CD4-positive, alpha-beta T cell treated with Interleukin-6 at 100 ng/mL for 8 hours (primary cell): ENCODE measurements around the gene FHIT.

Source experiments
- DNase-seq: peaks from one replicate; pipeline ENCODE4 v3.0.0-alpha.2; 2020; ENCODE audit warnings: mixed read lengths, low spot score

The FHIT gene

DNA sequence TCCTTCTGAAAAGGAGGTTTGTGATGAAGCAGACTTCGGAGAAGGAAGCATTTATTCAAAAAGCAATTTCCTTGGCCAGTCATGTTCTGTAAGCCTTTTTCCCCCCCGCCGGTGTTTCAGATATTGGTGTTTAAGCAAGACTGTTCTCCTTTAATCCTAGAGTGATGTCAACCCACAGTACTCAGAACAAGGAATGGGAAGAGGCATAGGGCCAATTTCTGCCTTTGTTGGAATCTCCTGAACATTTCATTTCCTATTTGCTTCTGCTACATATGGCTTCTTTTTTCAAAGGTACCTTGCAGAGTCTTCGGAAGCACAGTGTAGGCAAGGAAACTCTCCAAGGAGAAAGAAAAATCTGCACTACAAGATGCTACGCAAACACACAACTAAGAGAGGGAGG, 1488.3 kb downstream of the FHIT start:
- DNase-seq: no peak

DNA sequence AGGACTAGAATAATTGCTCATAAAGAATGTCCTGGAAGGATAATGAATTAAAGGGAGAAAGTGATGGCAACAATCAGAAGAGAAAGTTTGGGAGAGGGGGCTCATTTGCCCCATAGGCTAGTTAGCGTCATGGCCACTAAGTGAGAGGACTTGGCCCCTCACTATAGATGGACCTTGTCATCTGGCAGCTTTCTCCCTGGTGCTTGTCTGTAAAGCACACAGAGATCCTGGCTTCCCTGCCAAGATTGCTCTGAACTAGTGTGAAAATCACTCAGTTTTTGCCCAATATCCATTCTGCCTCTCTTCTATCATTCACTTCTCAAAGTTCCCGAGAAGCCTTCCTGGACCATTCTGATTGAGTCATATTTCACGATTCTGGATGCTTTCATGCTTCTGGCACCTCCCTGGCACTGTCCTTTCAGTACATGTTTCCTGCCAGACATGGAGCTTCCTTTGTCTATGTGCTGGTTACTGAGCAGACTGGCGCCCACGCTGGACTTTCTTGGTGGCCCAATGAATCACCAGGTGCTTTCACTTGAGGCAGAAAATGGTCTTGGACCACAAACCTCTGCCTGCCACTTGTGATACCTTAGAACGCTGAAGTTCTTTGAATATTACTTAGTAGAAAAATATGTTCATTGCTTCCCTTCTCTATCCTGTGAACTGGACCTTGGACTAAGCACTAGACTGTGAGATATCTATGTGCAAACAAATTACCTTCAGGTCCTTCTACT, 1491.8 kb downstream of the FHIT start:
- DNase-seq: no peak

DNA sequence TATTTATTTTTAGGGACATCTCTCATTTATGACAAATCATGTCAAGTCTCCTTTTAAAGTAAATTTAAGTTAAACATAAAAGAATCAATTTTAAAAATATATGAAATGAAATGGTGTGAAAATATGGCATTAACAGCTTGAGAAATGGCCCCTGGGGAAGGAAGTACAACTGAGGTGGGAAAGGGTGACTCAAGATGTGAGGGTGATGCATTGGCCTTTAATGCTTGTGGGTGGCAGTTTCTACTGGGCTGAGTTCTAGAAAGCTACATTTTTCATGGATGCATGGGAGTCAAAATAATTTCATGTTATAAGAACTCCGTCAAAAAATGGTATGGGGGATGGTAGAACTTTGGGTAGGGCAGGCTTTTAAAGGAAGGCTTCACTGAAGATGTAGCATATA, 1492.6 kb downstream of the FHIT start:
- no peak for DNase-seq

GRCh38 chr3:59756934-59757333, 1494.3 kb downstream of the FHIT start:
- no peak for DNase-seq

GRCh38 chr3:59754456-59755129, 1496.7 kb downstream of the FHIT start:
- no peak for DNase-seq

DNA sequence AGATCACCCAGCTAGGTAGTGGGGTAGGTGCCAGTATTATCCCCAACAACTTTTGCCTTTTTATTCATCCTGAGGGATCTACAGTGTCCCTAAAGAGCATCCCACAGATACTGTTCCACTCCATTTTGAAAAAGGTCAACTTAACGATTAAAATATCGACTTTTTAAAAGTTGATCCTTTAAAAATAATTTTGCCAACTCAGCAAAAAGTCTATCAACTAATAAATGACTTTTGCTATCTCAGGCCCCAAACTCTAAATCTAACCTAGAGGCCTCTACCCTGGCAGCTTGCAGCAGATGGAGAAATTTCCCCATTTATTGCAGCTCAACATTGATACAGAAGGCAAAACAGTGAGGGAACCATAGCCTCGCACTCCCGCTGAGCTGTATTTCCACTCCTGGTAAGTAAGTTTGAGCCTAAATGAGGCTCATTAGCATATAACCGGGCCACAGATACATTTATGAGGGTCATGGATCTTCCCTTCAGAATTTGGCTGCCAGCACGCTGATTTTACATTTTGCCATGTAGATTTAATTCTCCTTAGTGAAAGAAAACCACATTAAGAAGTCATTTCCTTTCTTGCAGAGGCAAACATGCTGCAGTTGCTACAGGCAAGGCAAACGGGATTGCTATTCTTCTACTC, 1497.3 kb downstream of the FHIT start:
- DNase-seq: no peak

GRCh38 chr3:59752925-59753324, 1498.3 kb downstream of the FHIT start:
- DNase-seq: no peak

- DNase-seq: no peak
Observed at GRCh38 chr3:59751606-59752005, 1499.6 kb downstream of the FHIT start.

DNA sequence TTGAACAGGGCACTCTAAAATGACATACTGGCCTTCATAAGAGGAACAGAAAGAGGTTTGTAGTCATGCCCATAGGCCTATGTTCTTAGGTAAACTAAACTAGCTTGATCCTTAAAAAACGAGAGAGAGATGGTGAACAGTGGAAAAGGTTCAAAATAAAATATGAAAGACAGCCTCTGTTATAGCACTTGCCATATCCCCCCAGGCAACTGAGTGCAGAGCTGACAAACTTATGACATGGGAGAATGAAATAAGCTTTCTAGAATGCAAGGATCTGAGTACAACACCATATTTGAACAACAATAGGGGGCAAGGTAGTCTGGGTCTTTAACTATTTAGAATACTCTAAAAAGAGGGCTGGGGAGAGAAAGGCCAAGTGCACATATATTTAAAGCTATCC, 1500.9 kb downstream of the FHIT start:
- no peak for DNase-seq

DNA sequence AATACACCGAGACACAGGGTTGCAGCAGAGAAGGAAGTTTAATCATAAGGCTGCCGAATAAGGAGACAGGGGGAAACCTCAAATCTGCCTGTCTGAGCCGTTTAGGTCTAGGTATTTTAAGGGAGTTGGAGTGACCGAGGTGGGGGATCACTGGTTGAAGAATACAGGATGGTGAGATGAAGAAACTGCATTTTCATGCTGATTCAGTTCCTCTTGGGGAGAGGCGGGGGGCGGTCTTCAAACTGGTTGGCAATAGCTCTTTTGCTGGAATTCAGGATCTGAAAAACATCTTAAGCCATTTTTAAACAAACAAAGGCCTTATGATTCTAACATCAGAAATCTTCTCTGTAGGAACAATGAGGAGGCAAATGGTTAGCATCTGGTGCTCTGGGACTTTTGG, 1502.0 kb downstream of the FHIT start:
- DNase-seq: no peak

DNA sequence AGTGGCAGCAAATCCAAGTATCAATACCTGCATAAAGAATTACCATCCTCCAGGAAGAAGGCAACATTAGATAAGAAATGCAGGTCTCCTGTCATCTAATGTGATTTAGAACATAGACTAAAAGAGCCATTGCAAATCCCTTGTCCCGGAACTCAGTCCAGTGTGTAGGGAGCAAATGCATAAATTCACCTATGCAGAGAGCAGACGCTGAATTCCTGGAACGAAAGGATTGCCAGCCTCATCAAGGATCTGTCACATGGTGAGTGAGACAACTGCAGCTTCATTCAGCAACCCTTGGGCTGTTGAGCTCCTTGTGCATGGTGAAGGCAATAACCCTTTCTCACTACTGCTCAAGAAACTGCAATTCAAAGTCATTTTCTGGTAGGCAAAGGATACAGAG, 1504.7 kb downstream of the FHIT start:
- no peak for DNase-seq

DNA sequence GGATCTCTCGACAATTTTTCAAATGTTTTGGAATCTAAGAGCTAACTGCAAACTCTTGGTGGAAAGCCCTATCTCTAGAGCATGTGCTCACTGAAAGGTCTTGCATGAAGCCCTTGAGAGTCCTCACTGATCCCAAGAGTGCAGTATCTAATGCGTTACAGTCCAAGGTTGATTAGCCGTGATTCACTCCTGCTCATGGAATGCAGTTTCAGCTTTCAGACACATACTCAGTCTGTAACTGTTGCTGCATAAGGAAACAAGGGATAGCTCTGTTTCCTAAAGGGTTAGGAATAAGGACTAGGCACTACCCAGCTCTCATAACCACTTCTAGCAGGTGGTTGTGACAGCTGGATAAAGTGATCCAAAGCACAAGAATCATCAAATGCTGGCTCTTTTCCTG, 1514.0 kb downstream of the FHIT start:
- no peak for DNase-seq

- no peak for DNase-seq
Observed at GRCh38 chr3:59734061-59734460, 1517.2 kb downstream of the FHIT start.

DNA sequence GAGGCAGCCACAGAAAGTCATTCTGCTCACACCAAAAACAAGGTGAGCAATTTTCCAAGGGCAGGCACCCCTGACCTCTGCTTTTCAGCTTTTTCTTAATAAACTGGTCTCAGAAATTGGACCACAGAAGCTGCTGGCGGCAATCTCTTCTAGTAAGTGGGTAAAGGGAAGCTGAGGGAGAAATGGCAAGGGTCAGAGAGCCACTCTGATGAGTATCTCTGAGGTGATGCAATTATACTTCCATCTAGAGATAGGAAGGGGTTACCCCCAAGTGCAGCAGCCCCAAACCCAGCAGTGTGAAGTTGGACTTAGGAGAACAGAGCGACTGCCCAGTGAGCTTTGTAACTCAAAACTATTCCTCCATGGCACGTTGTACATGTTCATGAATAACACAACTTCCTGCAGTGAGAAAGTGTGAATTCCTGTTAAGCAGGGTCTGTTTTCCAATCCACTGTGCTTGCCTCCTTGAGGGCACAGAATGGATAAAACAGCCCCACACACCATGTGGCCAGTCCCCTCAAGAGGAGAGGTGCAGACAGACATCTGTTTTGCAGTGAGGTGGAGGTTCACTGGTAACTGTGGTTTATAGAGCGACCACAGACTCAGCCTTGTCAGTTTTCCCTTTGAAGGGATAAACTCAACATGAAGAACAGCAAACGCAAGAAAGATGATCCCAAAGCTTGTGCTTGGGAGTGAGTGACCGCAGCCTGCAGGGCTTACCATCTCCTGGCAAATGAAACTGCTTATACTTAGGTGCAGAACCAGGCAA, 1518.0 kb downstream of the FHIT start:
- no peak for DNase-seq

DNA sequence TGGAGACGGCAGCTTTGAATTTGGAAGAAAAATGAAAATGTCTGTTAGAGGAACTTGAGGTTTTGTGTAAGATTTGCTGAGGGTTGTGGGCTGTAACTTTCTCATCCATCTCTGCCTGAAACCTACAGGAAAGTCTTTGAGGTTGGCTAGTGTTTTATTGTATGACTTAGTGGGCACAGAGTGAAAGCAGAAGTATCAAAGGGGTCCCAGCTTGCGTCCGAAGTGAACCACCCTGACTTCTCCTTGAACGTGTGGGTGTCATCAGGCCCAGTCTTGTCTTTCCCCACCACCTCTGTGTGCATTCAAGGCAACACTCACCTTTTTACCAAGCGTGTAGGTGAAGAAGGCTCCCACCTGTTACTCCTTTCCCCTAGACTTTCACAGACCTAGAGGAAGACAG, 1519.3 kb downstream of the FHIT start:
- no peak for DNase-seq

DNA sequence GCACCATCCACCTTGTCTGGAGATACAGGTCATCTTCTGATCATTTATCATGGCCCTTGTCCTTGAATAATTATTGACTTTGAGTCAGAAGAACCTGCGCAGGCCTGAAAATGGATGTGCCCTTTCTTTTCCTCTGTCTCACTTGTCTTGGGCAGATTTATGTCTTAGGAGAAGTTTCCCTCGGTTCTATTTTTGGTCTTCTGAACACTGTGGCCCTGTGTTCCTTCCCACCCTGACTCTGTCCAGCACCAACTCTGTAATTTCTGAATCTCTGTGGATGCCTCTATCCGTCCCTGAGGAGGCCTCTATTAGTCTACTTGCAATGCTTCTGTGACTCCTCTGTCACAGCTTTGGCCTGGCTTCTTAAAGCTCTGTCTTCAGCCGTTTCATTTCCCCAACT, 1520.7 kb downstream of the FHIT start:
- no peak for DNase-seq

GRCh38 chr3:59728587-59728908, 1522.7 kb downstream of the FHIT start:
- no peak for DNase-seq

- DNase-seq: no peak
Observed at GRCh38 chr3:59727902-59728586, 1523.2 kb downstream of the FHIT start.

- DNase-seq: no peak
Observed at GRCh38 chr3:59726279-59726678, 1525.0 kb downstream of the FHIT start.

GRCh38 chr3:59717679-59718205, 1533.5 kb downstream of the FHIT start:
- DNase-seq: no peak

GRCh38 chr3:59714066-59714465, 1537.2 kb downstream of the FHIT start:
- no peak for DNase-seq

DNA sequence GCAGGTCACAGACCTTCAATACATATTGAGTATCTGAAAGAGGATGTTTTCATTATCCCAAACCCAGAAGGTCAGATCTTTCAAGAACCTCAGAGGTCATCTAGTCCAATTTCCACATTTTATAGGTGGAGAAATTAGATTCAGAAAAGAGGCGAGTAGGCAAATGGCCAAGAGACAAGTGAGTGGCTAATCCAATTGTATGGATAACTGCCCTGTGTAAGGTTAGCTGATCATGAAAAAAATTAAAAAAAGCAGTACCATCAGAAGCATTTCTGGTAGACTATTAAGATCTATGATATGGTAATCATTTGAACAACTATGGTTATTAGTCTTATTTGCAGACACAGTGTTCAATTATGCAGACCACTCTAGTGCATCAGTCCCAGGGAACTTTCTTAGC, 1540.7 kb downstream of the FHIT start:
- no peak for DNase-seq
